K562 (cell line): ENCODE measurements around the gene TPPP. TPM values are rescaled to one million over a fixed set of nuclear protein-coding genes. Genes with fewer than 3 reads are reported as not detected.

Experiments
- ATAC-seq: fragments of 200-7000 bp; cut with Tn5 transposase; 3 replicates; pipeline ENCODE4 v1.9.1; 2020; ENCODE audit warnings: moderate library complexity
- BruUV-seq: library from RNA; stranded (reverse); fragments of 400-500 nt; replicated peaks from 2 replicates; lab custom pipeline; 2021; lab: Mats Ljungman, UMichigan
- CTCF ChIA-PET: fragments of 300-600 bp; formaldehyde crosslinking; extraction: SDS; loops from one replicate; lab custom pipeline; 2021; ENCODE audit warnings: low intra/inter-chr PET ratio; lab: Yijun Ruan, JAX
- POLR2A ChIA-PET: fragments of 300-600, 350-650 bp; sonication (Branson Sonifier 250); formaldehyde crosslinking; extraction: SDS; loops from one replicate; lab custom pipeline; 2021; ENCODE audit warnings: antibody characterized with exemption, inconsistent platforms; lab: Yijun Ruan, JAX
- DNase-seq, 4 experiments: peaks; one replicate each; pipeline versions ENCODE4 v3.0.0 to v3.0.0-alpha.2; 2011 to 2018; ENCODE audit warnings: low spot score in 3 of 4, mixed read lengths in 3 of 4; ENCODE audit errors: extremely low read depth in 1 of 4
- FAIRE-seq: peaks from 2 replicates; lab custom pipeline; 2011; peaks lifted over from hg19 to GRCh38; lab: Jason Lieb, UNC
- H2AFZ ChIP-seq: 2 replicates; pipeline ENCODE4 v1.6.0; 2011; ENCODE audit warnings: low read depth, low read length, control low read depth, inconsistent platforms
- H3K27ac ChIP-seq: fragments of 200-600 bp; 3 replicates; pipeline ENCODE4 v1.8.0; 2011; ENCODE audit warnings: low read depth, mild to moderate bottlenecking, control low read depth, inconsistent platforms, low read length, moderate library complexity, mixed read lengths; ENCODE audit errors: extremely low read depth
- H3K27me3 ChIP-seq, 2 experiments: fragments of 300-600 bp in 1 of 2; 2 replicates in 1 of 2; 3 replicates in 1 of 2; pipeline versions ENCODE4 v1.6.0 to v1.8.0; 2011; ENCODE audit warnings: inconsistent platforms in 2 of 2, low read length in 2 of 2, mild to moderate bottlenecking in 1 of 2, mixed read lengths in 1 of 2, moderate library complexity in 1 of 2; ENCODE audit not compliant: control insufficient read depth in 2 of 2, insufficient read depth in 2 of 2
- H3K36me3 ChIP-seq: fragments of 300-600 bp; 3 replicates; pipeline ENCODE4 v1.8.0; 2011; ENCODE audit warnings: mild to moderate bottlenecking, low read length, inconsistent platforms; ENCODE audit not compliant: control insufficient read depth, insufficient read depth
- H3K4me1 ChIP-seq, 2 experiments: fragments of 200-600 bp in 1 of 2; replicated peaks in 1 of 2; 2 replicates in 1 of 2; 3 replicates in 1 of 2; pipeline versions ENCODE4 v1.5.1 to v1.8.0; 2011; ENCODE audit warnings: inconsistent platforms in 2 of 2, low read length in 2 of 2, mild to moderate bottlenecking in 1 of 2, mixed read lengths in 1 of 2, moderate library complexity in 1 of 2; ENCODE audit not compliant: control insufficient read depth in 2 of 2, insufficient read depth in 2 of 2
- H3K4me2 ChIP-seq: 2 replicates; pipeline ENCODE4 v1.6.1; 2011; ENCODE audit warnings: low read length, control low read depth, inconsistent platforms, mixed read lengths; ENCODE audit not compliant: insufficient read depth
- H3K4me3 ChIP-seq: fragments of 200-600 bp; sonication (generic), shearing (Covaris generic); 2 replicates; pipeline ENCODE4 v1.5.1; 2016; ENCODE audit warnings: control low read depth, inconsistent platforms
- H3K79me2 ChIP-seq: fragments of 200-600 bp; 3 replicates; pipeline ENCODE4 v1.8.0; 2011; ENCODE audit warnings: low read length, inconsistent platforms; ENCODE audit not compliant: control insufficient read depth, insufficient read depth
- H3K9ac ChIP-seq, 2 experiments: 2 replicates each; pipeline versions ENCODE4 v1.6.0 to v1.6.1; 2011; ENCODE audit warnings: low read depth in 2 of 2, low read length in 2 of 2, control low read depth in 1 of 2, inconsistent platforms in 1 of 2, mild to moderate bottlenecking in 1 of 2, mixed read lengths in 1 of 2; ENCODE audit not compliant: insufficient read depth in 1 of 2
- H3K9me1 ChIP-seq: one replicate; pipeline ENCODE4 v1.6.0; 2011; ENCODE audit warnings: inconsistent platforms, mild to moderate bottlenecking, low read length, moderate library complexity; ENCODE audit not compliant: control insufficient read depth, insufficient read depth
- H3K9me3 ChIP-seq: replicated peaks from 2 replicates; pipeline ENCODE4 v1.5.1; 2011; ENCODE audit warnings: low read depth, low read length, inconsistent platforms; ENCODE audit not compliant: control insufficient read depth, insufficient read depth
- H4K20me1 ChIP-seq: replicated peaks from 2 replicates; pipeline ENCODE4 v1.6.1; 2011; ENCODE audit warnings: low read length, inconsistent platforms, mixed read lengths; ENCODE audit not compliant: control insufficient read depth, insufficient read depth
- EGR1 ChIP-seq: fragments of 450-650 bp; conservative IDR thresholded peaks from 2 replicates; pipeline ENCODE4 v1.6.1; 2017; ENCODE audit warnings: mild to moderate bottlenecking
- ELF4 ChIP-seq: fragments of 450-650 bp; formaldehyde crosslinking; IDR thresholded peaks from 2 replicates; pipeline ENCODE4 v1.4.0; 2022; ENCODE audit warnings: missing genetic modification characterization
- NBN ChIP-seq: fragments of 450-650 bp; IDR thresholded peaks from 2 replicates; pipeline ENCODE4 v1.6.1; 2016; ENCODE audit warnings: low read depth, mild to moderate bottlenecking
- TAF1 ChIP-seq: IDR thresholded peaks from 2 replicates; pipeline ENCODE4 v1.6.1; 2011; ENCODE audit warnings: mild to moderate bottlenecking, low read length, moderate library complexity; ENCODE audit not compliant: insufficient read depth, control insufficient read depth, severe bottlenecking; ENCODE audit errors: extremely low read depth
- ZNF197 ChIP-seq: fragments of 200-800 bp; sonication (Bioruptor generic); IDR thresholded peaks from 2 replicates; pipeline ENCODE4 v1.6.1; 2016; ENCODE audit warnings: low read depth, missing genetic modification characterization, missing compliant biosample characterization
- ZNF239 ChIP-seq: fragments of 250-450 bp; sonication (Bioruptor Pico); IDR thresholded peaks from 2 replicates; pipeline ENCODE4 v1.4.0; 2020; ENCODE audit warnings: mild to moderate bottlenecking
- WGBS: fragments of 100-300 bp; shearing (Covaris generic); methylation state at CpG from one replicate; pipeline ENCODE4 v1.1.6; 2016; ENCODE audit warnings: low coverage, mixed read lengths; ENCODE audit not compliant: insufficient coverage; ENCODE audit errors: missing lambda C conversion rate; 5-methylcytosine and 5-hydroxymethylcytosine counted together
- in situ Hi-C: fragments of 300-500 bp; cut with MboI; formaldehyde crosslinking; loops from 4 replicates; pipeline ENCODE4 v1.15.0; 2018; ENCODE audit warnings: inconsistent platforms, mixed read lengths
- intact Hi-C: fragments of 100-400 bp; cut with micrococcal nuclease; formaldehyde crosslinking; loops from 2 replicates; pipeline ENCODE4 v1.14.2; 2022
- polyA plus RNA-seq, 8 experiments: library from polyadenylated mRNA; depleted of rRNA in 4 of 8; stranded (reverse) in 5 of 8; unstranded in 3 of 8; fragments of >200 nt; fragmentation: Nextera tagmentation in 2 of 8; fragmentation: Illumina TruSeq in 1 of 8; extraction: Ambion mirVana in 2 of 8; extraction: Trizol in 1 of 8; gene quantifications; 2 replicates each; pipeline versions ENCODE4 v1.2.1 to v1.2.3, GENCODE V29; 2011 to 2014; ENCODE audit warnings: inconsistent platforms in 1 of 8, missing spikeins in 1 of 8
- total RNA-seq, 7 experiments: library from RNA; depleted of rRNA in 6 of 7; stranded (reverse); fragments of >200 nt in 6 of 7; fragmentation: Illumina TruSeq in 2 of 7; extraction: Trizol in 2 of 7; gene quantifications; 2 replicates each; pipeline versions ENCODE4 v1.2.1 to v1.2.3, GENCODE V29; 2011 to 2021; ENCODE audit warnings: low replicate concordance in 1 of 7
- TF ChIP-seq, protein P1 (sequence below): fragments of 250-450 bp; sonication (Bioruptor Pico); IDR thresholded peaks from 2 replicates; pipeline ENCODE4 v1.4.0; 2020; ENCODE audit warnings: mild to moderate bottlenecking, moderate library complexity
- TF ChIP-seq, protein P2 (sequence below): sonication (generic); formaldehyde crosslinking; IDR thresholded peaks from 2 replicates; pipeline ENCODE4 v1.8.0; 2022; ENCODE audit warnings: mild to moderate bottlenecking, missing genetic modification reagents

The TPPP gene
- total and polyA plus RNA-seq, 9 of the 15 experiments (the other 6 are each of a cell fraction or from before 2014, with no cell fraction given) = 0.01 to 0.07 (median 0.03) TPM; not detected in 6

DNA sequence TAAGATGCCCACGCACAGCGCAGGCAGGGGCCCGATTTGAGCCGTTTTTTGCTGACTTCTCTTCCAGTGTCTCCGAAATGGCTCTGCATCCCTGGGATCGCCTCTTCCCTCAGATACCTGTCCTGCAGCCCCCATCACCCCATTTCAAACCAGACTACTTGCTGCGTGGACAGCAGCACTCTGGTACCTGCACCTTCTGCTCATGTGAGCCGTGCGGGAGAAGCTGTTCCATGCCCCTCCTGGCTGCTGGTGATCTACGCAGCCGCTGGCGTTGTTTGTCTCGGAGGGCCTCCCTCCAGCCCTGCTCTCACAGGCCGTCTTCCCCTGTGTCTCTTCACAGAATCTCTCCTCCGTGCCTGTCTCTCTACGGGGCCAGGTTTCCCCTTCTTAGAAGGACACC is 67.6 kb downstream of the TPPP start (continued):
- TF ChIP-seq, protein P1, sequence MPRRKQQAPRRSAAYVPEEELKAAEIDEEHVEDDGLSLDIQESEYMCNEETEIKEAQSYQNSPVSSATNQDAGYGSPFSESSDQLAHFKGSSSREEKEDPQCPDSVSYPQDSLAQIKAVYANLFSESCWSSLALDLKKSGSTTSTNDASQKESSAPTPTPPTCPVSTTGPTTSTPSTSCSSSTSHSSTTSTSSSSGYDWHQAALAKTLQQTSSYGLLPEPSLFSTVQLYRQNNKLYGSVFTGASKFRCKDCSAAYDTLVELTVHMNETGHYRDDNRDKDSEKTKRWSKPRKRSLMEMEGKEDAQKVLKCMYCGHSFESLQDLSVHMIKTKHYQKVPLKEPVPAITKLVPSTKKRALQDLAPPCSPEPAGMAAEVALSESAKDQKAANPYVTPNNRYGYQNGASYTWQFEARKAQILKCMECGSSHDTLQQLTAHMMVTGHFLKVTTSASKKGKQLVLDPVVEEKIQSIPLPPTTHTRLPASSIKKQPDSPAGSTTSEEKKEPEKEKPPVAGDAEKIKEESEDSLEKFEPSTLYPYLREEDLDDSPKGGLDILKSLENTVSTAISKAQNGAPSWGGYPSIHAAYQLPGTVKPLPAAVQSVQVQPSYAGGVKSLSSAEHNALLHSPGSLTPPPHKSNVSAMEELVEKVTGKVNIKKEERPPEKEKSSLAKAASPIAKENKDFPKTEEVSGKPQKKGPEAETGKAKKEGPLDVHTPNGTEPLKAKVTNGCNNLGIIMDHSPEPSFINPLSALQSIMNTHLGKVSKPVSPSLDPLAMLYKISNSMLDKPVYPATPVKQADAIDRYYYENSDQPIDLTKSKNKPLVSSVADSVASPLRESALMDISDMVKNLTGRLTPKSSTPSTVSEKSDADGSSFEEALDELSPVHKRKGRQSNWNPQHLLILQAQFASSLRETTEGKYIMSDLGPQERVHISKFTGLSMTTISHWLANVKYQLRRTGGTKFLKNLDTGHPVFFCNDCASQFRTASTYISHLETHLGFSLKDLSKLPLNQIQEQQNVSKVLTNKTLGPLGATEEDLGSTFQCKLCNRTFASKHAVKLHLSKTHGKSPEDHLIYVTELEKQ (CRISPR knock-in tag) = no peak
- TF ChIP-seq NBN (no peak), ZNF239 (CRISPR knock-in tag) (no peak), ELF4 (CRISPR knock-in tag) (no peak), ZNF197 (CRISPR knock-in tag) (no peak)
- TF ChIP-seq, protein P2, sequence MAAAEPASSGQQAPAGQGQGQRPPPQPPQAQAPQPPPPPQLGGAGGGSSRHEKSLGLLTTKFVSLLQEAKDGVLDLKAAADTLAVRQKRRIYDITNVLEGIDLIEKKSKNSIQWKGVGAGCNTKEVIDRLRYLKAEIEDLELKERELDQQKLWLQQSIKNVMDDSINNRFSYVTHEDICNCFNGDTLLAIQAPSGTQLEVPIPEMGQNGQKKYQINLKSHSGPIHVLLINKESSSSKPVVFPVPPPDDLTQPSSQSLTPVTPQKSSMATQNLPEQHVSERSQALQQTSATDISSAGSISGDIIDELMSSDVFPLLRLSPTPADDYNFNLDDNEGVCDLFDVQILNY = no peak

DNA sequence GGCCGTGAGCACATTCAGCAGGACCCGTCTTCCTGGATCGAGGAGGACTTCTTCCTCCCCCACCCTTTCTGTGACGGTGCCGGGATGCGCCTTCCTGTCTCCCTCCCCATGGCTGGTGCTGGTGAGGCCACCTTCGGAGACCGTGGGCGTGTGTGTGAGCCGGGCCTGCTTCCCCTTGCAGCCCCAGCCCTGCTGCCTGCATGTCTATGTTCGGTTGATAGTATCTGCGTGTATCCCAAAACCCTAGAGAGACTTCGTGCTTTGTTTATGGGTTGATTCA is 68.3 kb downstream of the TPPP start:
- H3K36me3 ChIP-seq = peaks cover 89% of the 10 kb centered on the region
- DNase-seq (no peak), FAIRE-seq (no peak)
- H3K4me1 ChIP-seq = peaks cover 0 to 10% of the 10 kb centered on the region in 2 experiments; a peak in 1 of 5 replicates
- WGBS = 90% methylated on average over 11 of the region's 13 CpGs
- H3K9me1 ChIP-seq = no peaks in the 10 kb centered on the region
- intact Hi-C loops = no loop called here
- ChIA-PET CTCF (no interaction called here), POLR2A (interaction anchor here (1.1 kb wide), 1 partner anchor 18 kb away, joined by 3 read pairs; no protein-coding TSS in a partner anchor)
- H3K27ac ChIP-seq = no peak overlapping the region
- H3K27me3 ChIP-seq = no peaks in the 10 kb centered on the region
- no TSS peak for BruUV-seq
- no peak overlapping the region; a peak in 1 of 4 replicates for H3K9ac ChIP-seq
- H2AFZ ChIP-seq = no peak overlapping the region
- H3K9me3 ChIP-seq = no peaks in the 10 kb centered on the region
- H3K4me2 ChIP-seq = no peak overlapping the region
- H3K79me2 ChIP-seq = peaks cover 5% of the 10 kb centered on the region; the same call in 2 of the 3 replicates
- TF ChIP-seq TAF1 (no peak), EGR1 (0 out of 2 replicates have a peak, but pooled peaks have one; percentile 6)
- TF ChIP-seq, all 486 proteins: peak for 1
- in situ Hi-C loops = no loop called here
- Histone ChIP-seq H4K20me1 (peaks cover 9% of the 10 kb centered on the region; the same call in 1 of the 2 replicates), H3K4me3 (no peak overlapping the region)
- ATAC-seq = no peak; the same call in 2 of the 3 replicates
